Activated CD4-positive, alpha-beta T cell treated with anti-CD3 and anti-CD28 coated beads, Interleukin-2, amount 50 U/mL, for 24 hours (primary cell): ENCODE data around the gene CASP1.
"Not testable (repeated sequence)": the region's sequence is repeated elsewhere in the genome, so short reads cannot be mapped to it uniquely, and the experiment has no call there.

Experiments
- DNase-seq, 2 donors: peaks; one replicate each; pipeline ENCODE4 v3.0.0-alpha.2; 2020; ENCODE audit warnings: low read depth in 1 of 2, low spot score in 1 of 2

CASP1 gene

GRCh38 chr11:105046898-105047579 lies 12.1 kb upstream of the CASP1 start:
- DNase-seq = no peak

GRCh38 chr11:105045676-105046296 lies 10.8 kb upstream of the CASP1 start:
- no peak for DNase-seq

- peak in 1 of 2 donors; percentile 37 for DNase-seq
Observed at GRCh38 chr11:105044557-105045524, 9.9 kb upstream of the CASP1 start, which contains the start of gene CARD16. TSS of gene CARD16 (minus strand) at chr11:105045335. CDS start at chr11:105045297, 38 bp downstream.

GRCh38 chr11:105042178-105042577 lies 7.2 kb upstream of the CASP1 start:
- no peak for DNase-seq

GRCh38 chr11:105040703-105041102 lies 5.8 kb upstream of the CASP1 start:
- DNase-seq = no peak

- not testable (repeated sequence) for DNase-seq
Observed at GRCh38 chr11:105034388-105034787, 556 bp downstream of the CASP1 start.

GRCh38 chr11:105033781-105034180 lies 1.2 kb downstream of the CASP1 start:
- no peak for DNase-seq

- no peak for DNase-seq
Observed at GRCh38 chr11:105033343-105033742, 1.6 kb downstream of the CASP1 start.

- no peak for DNase-seq
Observed at GRCh38 chr11:105032495-105032894, 2.4 kb downstream of the CASP1 start.

GRCh38 chr11:105027678-105028077 lies 7.3 kb downstream of the CASP1 start:
- no peak for DNase-seq

GRCh38 chr11:105024394-105024793 lies 10.6 kb downstream of the CASP1 start:
- DNase-seq = no peak

- DNase-seq = no peak
Observed at GRCh38 chr11:105023003-105023402, 11.9 kb downstream of the CASP1 start, which contains the start of gene CASP5. TSS of gene CASP5 (minus strand) at chr11:105023168. CDS start at chr11:105023136, 32 bp downstream.

- no peak for DNase-seq
Observed at GRCh38 chr11:105022527-105022926, 12.4 kb downstream of the CASP1 start.

GRCh38 chr11:105007463-105007862 lies 27.5 kb downstream of the CASP1 start:
- no peak for DNase-seq

- no peak for DNase-seq
Observed at GRCh38 chr11:105005451-105005845, 29.5 kb downstream of the CASP1 start.

GRCh38 chr11:105004021-105004420 lies 30.9 kb downstream of the CASP1 start:
- no peak for DNase-seq

- no peak for DNase-seq
Observed at GRCh38 chr11:105003151-105003550, 31.8 kb downstream of the CASP1 start.

GRCh38 chr11:105000797-105001196 lies 34.1 kb downstream of the CASP1 start:
- DNase-seq = peak; percentile 14 to 22

- no peak for DNase-seq
Observed at GRCh38 chr11:105000167-105000566, 34.8 kb downstream of the CASP1 start.

GRCh38 chr11:104999721-105000120 lies 35.2 kb downstream of the CASP1 start:
- DNase-seq = no peak

- no peak for DNase-seq
Observed at GRCh38 chr11:104997288-104997687, 37.7 kb downstream of the CASP1 start.
